Heart left ventricle (tissue), 16 donors: ENCODE data around the gene GAL3ST1. TPM values are rescaled to one million over a fixed set of nuclear protein-coding genes. Genes with fewer than 3 reads are reported as not detected.
"Not testable (repeated sequence)": the region's sequence is repeated elsewhere in the genome, so short reads cannot be mapped to it uniquely, and the experiment has no call there.

ENCODE experiments used
- ATAC-seq, 4 donors: fragments of 200-7000 bp; cut with Tn5 transposase; one replicate each; pipeline ENCODE4 v1.9.1; 2020 to 2022; ENCODE audit warnings: moderate library complexity in 4 of 4, mild to moderate bottlenecking in 3 of 4, moderate number of reproducible peaks in 1 of 4
- DNase-seq, 5 donors: peaks; one replicate each; pipeline ENCODE4 v3.0.0-alpha.2; 2020
- H3K27ac ChIP-seq, 12 donors: fragments of 200-600 bp; sonication (generic) in 4 of 12; one replicate each; pipeline versions ENCODE4 v1.5.0 to v1.8.0; 2016 to 2022; ENCODE audit warnings: mild to moderate bottlenecking in 2 of 12
- H3K27me3 ChIP-seq, 9 donors: fragments of 200-600 bp; sonication (generic) in 2 of 9; one replicate each; pipeline versions ENCODE4 v1.5.1 to v1.8.0; 2016 to 2022; ENCODE audit warnings: mild to moderate bottlenecking in 3 of 9
- H3K36me3 ChIP-seq, 9 donors: fragments of 200-600 bp; sonication (generic) in 2 of 9; one replicate each; pipeline versions ENCODE4 v1.5.0 to v1.8.0; 2018 to 2022; ENCODE audit warnings: mild to moderate bottlenecking in 2 of 9
- H3K4me1 ChIP-seq, 12 donors: fragments of 200-600 bp; sonication (generic) in 4 of 12; one replicate each; pipeline versions ENCODE4 v1.5.0 to v1.8.0; 2016 to 2022; ENCODE audit warnings: mild to moderate bottlenecking in 3 of 12
- H3K4me3 ChIP-seq, 12 donors: fragments of 200-600 bp; sonication (generic) in 4 of 12; one replicate each; pipeline versions ENCODE4 v1.5.0 to v1.8.0; 2017 to 2022; ENCODE audit warnings: mild to moderate bottlenecking in 9 of 12, moderate library complexity in 4 of 12
- H3K9me3 ChIP-seq, 12 donors: fragments of 200-600 bp; sonication (generic) in 4 of 12; one replicate each; pipeline versions ENCODE4 v1.5.0 to v1.8.0; 2016 to 2022; ENCODE audit warnings: mild to moderate bottlenecking in 1 of 12
- POLR2A ChIP-seq, 2 donors: fragments of 450-650 bp; IDR thresholded peaks; one replicate each; pipeline ENCODE4 v1.6.1; 2017; ENCODE audit warnings: antibody characterized with exemption in 2 of 2, mild to moderate bottlenecking in 2 of 2, moderate library complexity in 2 of 2
- WGBS, 4 donors: extraction: QIAGEN DNeasy Blood & Tissue Kit in 2 of 4; methylation state at CpG; one replicate each; pipeline versions ENCODE4 v1.1.5 to v1.1.7; 2013 to 2018; 5-methylcytosine and 5-hydroxymethylcytosine counted together
- intact Hi-C, 10 donors: fragments of 100-400 bp; cut with DNase I; formaldehyde crosslinking; loops; one replicate each; pipeline versions ENCODE4 v1.11.1 to v1.14.2; 2022
- long read RNA-seq, 3 donors: library from polyadenylated mRNA; unstranded; transcript quantifications; one replicate each; pipeline ENCODE4 v2.0.0, GENCODE V29; 2020 to 2021
- polyA plus RNA-seq, 2 donors: library from polyadenylated mRNA; stranded (reverse); fragments of 200-250 nt; gene quantifications; one replicate each; pipeline ENCODE4 v1.2.3, GENCODE V29; 2013
- total RNA-seq, 9 donors: library from RNA; depleted of rRNA in 2 of 9; stranded (reverse); fragments of >200 nt in 2 of 9; fragmentation: NEBNext Ultra II Directional in 3 of 9; extraction: Animal tissue kit (Norgen Biotek cat#: 25700) in 3 of 9; gene quantifications; one replicate each; pipeline versions ENCODE4 v1.1.0 to v1.2.4, GENCODE V29; 2016 to 2023
- TF ChIP-seq, protein P1 (sequence below), 12 donors: fragments of 200-600 bp; sonication (generic) in 4 of 12; IDR thresholded peaks; one replicate each; pipeline versions ENCODE4 v1.5.0 to v1.8.0; 2018 to 2022; ENCODE audit warnings: antibody characterized with exemption in 12 of 12, mild to moderate bottlenecking in 5 of 12
- donor health status: ischemic (EF 13 %, LVEDD 7.1; RV severe dilation, severe dysfunction).
- donor health status: healthy with polysubstance abuse.
- donor health status: DM: no; HTN: yes; CAD: no.
- donor health status: DM: no; HTN: no; CAD: no.
- donor health status: ischemic (EF 25% LVEDD 6.9; RV normal size, moderate dysfunction).
- donor health status: ischemic (EF 25% LVEDD 5.7; RV mildly dilated, moderate dysfunction).
- donor health status: healthy.
- donor health status: DM: yes; HTN: yes; CAD: no.
- donor health status: ischemic (EF 35%, LVEDD 5.7; RV mildly dilated, moderate dysfunction).
- donor health status: nonischemic (EF 11% LVEDD 7.7; RV severe dilation, severe dysfunction).
- donor health status: DM: yes; HTN: yes; CAD: no.
- donor health status: PGD.
- donor health status: ischemic (EF 29% LVEDD 5.4; RV normal size, mild dysfunction).
- donor health status: nonischemic (EF 23%, LVEDD 6.1; RV moderate dilation, normal function).

GAL3ST1 gene, protein sequence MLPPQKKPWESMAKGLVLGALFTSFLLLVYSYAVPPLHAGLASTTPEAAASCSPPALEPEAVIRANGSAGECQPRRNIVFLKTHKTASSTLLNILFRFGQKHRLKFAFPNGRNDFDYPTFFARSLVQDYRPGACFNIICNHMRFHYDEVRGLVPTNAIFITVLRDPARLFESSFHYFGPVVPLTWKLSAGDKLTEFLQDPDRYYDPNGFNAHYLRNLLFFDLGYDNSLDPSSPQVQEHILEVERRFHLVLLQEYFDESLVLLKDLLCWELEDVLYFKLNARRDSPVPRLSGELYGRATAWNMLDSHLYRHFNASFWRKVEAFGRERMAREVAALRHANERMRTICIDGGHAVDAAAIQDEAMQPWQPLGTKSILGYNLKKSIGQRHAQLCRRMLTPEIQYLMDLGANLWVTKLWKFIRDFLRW
- 1 to 10 TPM in 1 of 9 donors, under 1 TPM in 3, not detected in 5; 0.25 to 1.1 (median 0.58) TPM for total RNA-seq
- under 1 TPM; 0.14 to 0.19 TPM for polyA plus RNA-seq
- long read RNA-seq, donor 1: 0 reads
- long read RNA-seq, donor 2: 0 reads
- long read RNA-seq, donor 3: 0 reads

GRCh38 chr22:30574095-30574981 is at the start of gene GAL3ST1:
GAL3ST1 (minus strand) TSS chr22:30574665; CDS start chr22:30557392, 17,273 bp downstream.
- no peak for TF ChIP-seq POLR2A (IDR thresholded peaks at IDR 0.05)
- TF ChIP-seq, protein P1, sequence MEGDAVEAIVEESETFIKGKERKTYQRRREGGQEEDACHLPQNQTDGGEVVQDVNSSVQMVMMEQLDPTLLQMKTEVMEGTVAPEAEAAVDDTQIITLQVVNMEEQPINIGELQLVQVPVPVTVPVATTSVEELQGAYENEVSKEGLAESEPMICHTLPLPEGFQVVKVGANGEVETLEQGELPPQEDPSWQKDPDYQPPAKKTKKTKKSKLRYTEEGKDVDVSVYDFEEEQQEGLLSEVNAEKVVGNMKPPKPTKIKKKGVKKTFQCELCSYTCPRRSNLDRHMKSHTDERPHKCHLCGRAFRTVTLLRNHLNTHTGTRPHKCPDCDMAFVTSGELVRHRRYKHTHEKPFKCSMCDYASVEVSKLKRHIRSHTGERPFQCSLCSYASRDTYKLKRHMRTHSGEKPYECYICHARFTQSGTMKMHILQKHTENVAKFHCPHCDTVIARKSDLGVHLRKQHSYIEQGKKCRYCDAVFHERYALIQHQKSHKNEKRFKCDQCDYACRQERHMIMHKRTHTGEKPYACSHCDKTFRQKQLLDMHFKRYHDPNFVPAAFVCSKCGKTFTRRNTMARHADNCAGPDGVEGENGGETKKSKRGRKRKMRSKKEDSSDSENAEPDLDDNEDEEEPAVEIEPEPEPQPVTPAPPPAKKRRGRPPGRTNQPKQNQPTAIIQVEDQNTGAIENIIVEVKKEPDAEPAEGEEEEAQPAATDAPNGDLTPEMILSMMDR (IDR thresholded peaks at IDR 0.05): no peak
- H3K4me3 ChIP-seq: peak within 1 kb of the TSS in 7 of 12 donors; percentile 9 to 36 (median 23)
- DNase-seq (no peak), ATAC-seq (peak in 1 of 4 donors; percentile 16)
- no peaks in the 10 kb centered on the region for H3K9me3 ChIP-seq
- intact Hi-C loops: no loop called here
- peaks cover 0 to 4% (median 0%) of the 10 kb centered on the region in 9 donors for H3K27me3 ChIP-seq
- peak within 1 kb of the TSS in 1 of 12 donors; percentile 24 for H3K27ac ChIP-seq
- WGBS, 4 donors: 6 to 23% (median 12%) methylated on average over 15 to 75 of the region's 75 CpGs
- H3K36me3 ChIP-seq: peaks cover 0 to 41% (median 38%) of the 10 kb centered on the region in 9 donors
- peaks cover 0 to 19% (median 11%) of the 10 kb centered on the region in 12 donors for H3K4me1 ChIP-seq

GRCh38 chr22:30619909-30620308 is 45.4 kb upstream of the GAL3ST1 start:
- H3K36me3 ChIP-seq: peaks cover 0 to 76% (median 35%) of the 10 kb centered on the region in 9 donors
- not testable (repeated sequence) for H3K4me3 ChIP-seq, ATAC-seq, DNase-seq, H3K27ac ChIP-seq, H3K9me3 ChIP-seq, H3K27me3 ChIP-seq, H3K4me1 ChIP-seq
- 88 to 100% (median 94%) methylated on average over 6 of the region's 6 CpGs for WGBS, 4 donors
- intact Hi-C loops: loop anchor here in 1 of 10 donors (10.0 kb wide), 1 partner anchor 305 kb away; no protein-coding TSS in a partner anchor

GRCh38 chr22:30617819-30618218 is 43.4 kb upstream of the GAL3ST1 start:
- ATAC-seq (no peak), DNase-seq (no peak)
- TF ChIP-seq, protein P1 (IDR thresholded peaks at IDR 0.05): no peak
- no peak for TF ChIP-seq POLR2A (IDR thresholded peaks at IDR 0.05)
- no peak overlapping the region for H3K27ac ChIP-seq
- H3K9me3 ChIP-seq: no peaks in the 10 kb centered on the region
- H3K4me3 ChIP-seq: no peak overlapping the region
- H3K27me3 ChIP-seq: no peaks in the 10 kb centered on the region
- WGBS, 4 donors: 89 to 92% (median 92%) methylated on average over 6 of the region's 6 CpGs
- peaks cover 0 to 89% (median 46%) of the 10 kb centered on the region in 9 donors for H3K36me3 ChIP-seq
- intact Hi-C loops: no loop called here
- H3K4me1 ChIP-seq: no peaks in the 10 kb centered on the region

GRCh38 chr22:30615543-30615954 is 41.1 kb upstream of the GAL3ST1 start:
- TF ChIP-seq, protein P1 (IDR thresholded peaks at IDR 0.05): no peak
- TF ChIP-seq POLR2A (IDR thresholded peaks at IDR 0.05): no peak
- Histone ChIP-seq H3K4me1 (peaks cover 0 to 8% (median 0%) of the 10 kb centered on the region in 12 donors), H3K27ac (peak overlapping the region in 1 of 12 donors; percentile 58), H3K36me3 (peaks cover 0 to 89% (median 48%) of the 10 kb centered on the region in 9 donors), H3K9me3 (no peaks in the 10 kb centered on the region), H3K4me3 (no peak overlapping the region), H3K27me3 (no peaks in the 10 kb centered on the region)
- 90 to 93% (median 90%) methylated on average over 7 of the region's 7 CpGs for WGBS, 4 donors
- intact Hi-C loops: no loop called here
- no peak for DNase-seq
- ATAC-seq: peak in 2 of 4 donors; percentile 13 to 47
